Muscle of leg (tissue), 11 donors: Measurements from ENCODE around the gene WNK4. TPM values are rescaled to one million over a fixed set of nuclear protein-coding genes. Genes with fewer than 3 reads are reported as not detected.
A peak's percentile ranks its signal among the peaks of the same experiment; 100 is the strongest.

Experiments used
- DNase-seq: peaks from one replicate; pipeline ENCODE4 v3.0.0; 2013
- H3K27ac ChIP-seq: one replicate; pipeline ENCODE4 v1.5.1; 2013; ENCODE audit warnings: mild to moderate bottlenecking, low read length, control low read depth
- H3K27me3 ChIP-seq: one replicate; pipeline ENCODE4 v1.6.1; 2013; ENCODE audit warnings: low read length; ENCODE audit not compliant: control insufficient read depth, insufficient read depth
- H3K36me3 ChIP-seq: one replicate; pipeline ENCODE4 v1.6.1; 2013; ENCODE audit warnings: low read length; ENCODE audit not compliant: control insufficient read depth, insufficient read depth
- H3K4me1 ChIP-seq: one replicate; pipeline ENCODE4 v1.6.1; 2013; ENCODE audit warnings: low read length; ENCODE audit not compliant: control insufficient read depth, insufficient read depth
- H3K4me3 ChIP-seq: one replicate; pipeline ENCODE4 v1.5.1; 2013; ENCODE audit warnings: low read length, control low read depth
- H3K9me3 ChIP-seq: replicated peaks from 2 replicates; pipeline ENCODE4 v1.6.1; 2013; ENCODE audit warnings: low read depth, low read length; ENCODE audit not compliant: control insufficient read depth
- WGBS: methylation state at CpG from one replicate; pipeline ENCODE4 v1.1.5; 2013; ENCODE audit warnings: missing lambda C conversion rate; ENCODE audit not compliant: insufficient coverage; 5-methylcytosine and 5-hydroxymethylcytosine counted together
- polyA plus RNA-seq, 8 donors: library from polyadenylated mRNA; unstranded; fragments of 120-200 nt; gene quantifications; one replicate each; pipeline versions ENCODE4 v1.2.1 to v1.2.3, GENCODE V29; 2013; ENCODE audit warnings: inconsistent platforms in 1 of 8, low replicate concordance in 1 of 8; ENCODE audit not compliant: insufficient read length in 8 of 8, insufficient read depth in 1 of 8
- total RNA-seq: library from RNA; stranded (reverse); fragments of 120-200 nt; gene quantifications from one replicate; pipeline ENCODE4 v1.2.4, GENCODE V29; 2013

WNK4 gene
- total and polyA plus RNA-seq, 9 donors: 0.09 to 1.2 (median 0.45) TPM

DNA sequence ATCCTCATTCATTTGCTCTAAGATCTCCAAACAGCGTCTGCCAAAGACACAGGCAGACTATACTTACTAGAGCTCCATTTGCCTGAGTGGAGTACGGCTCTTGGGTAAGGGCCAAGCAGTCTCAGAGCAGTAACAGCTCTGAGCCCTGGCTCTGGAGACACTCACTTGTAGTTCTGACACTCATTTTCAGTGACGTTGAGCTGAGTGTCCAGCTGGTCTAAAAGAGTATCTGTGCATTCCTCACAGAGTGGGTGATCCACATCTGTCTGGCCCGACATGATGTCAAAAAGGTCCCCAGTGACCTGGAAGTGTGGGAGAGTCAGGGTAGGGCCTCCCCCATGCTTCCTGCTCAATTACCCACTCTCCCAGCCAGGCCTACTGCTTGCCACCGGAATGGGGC, 38.0 kb downstream of the WNK4 start:
- no peak overlapping the region for H3K4me3 ChIP-seq
- peaks cover 7% of the 10 kb centered on the region for H3K4me1 ChIP-seq
- peaks cover 65% of the 10 kb centered on the region for H3K36me3 ChIP-seq
- H3K27me3 ChIP-seq: no peaks in the 10 kb centered on the region
- DNase-seq: no peak
- H3K9me3 ChIP-seq: no peaks in the 10 kb centered on the region
- 53% methylated on average over 4 of the region's 5 CpGs for WGBS
- H3K27ac ChIP-seq: no peak overlapping the region

DNA sequence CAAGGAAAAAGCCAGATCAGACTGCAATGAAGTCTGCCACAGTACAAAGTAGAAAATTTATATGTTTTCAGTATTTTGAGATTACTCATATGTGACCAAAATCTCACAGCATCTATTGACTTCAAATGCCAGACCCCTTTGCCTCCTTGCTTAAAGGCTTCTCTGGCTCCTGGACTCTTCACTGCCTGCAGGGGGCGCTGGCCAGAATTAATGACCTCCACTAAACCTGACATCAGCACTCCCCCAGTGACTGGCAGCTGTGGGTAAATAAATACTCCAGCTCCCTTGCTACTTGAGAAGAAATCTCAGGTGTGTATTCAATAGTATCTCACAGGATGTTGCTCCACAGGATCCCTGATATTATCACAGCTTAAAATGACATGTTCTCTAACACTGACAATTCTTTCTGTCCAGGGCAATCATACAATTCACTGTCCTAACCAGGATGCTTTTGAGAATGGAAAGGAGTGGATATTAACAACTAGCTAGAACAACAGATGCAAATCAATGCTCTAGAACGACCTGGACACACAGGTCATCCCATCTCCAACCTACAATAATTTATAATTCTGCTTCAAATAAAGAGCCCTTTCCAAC, 39.6 kb downstream of the WNK4 start:
- Histone ChIP-seq H3K27me3 (no peaks in the 10 kb centered on the region), H3K27ac (no peak overlapping the region), H3K4me3 (no peak overlapping the region), H3K9me3 (no peaks in the 10 kb centered on the region), H3K4me1 (peaks cover 14% of the 10 kb centered on the region), H3K36me3 (peaks cover 55% of the 10 kb centered on the region)
- DNase-seq: peak; percentile 33
- WGBS: 67% methylated on average over 1 of the region's 2 CpGs

DNA sequence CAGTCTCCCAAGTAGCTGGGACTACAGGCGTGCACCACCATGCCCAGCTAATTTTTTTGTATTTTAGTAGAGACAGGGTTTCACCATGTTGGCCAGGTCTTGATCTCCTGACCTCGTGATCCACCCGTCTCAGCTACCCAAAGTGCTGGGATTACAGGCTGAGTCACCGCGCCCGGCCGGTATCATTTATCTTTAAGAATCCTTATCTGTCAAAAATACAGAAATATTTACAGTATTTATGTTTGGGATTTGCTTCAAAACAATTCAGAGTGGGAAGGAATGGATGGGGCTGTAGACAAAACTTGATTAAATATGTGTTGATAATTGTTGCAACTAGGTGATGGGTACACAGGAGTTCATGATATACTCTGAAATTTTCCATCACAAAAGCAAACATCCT, 40.8 kb downstream of the WNK4 start:
- no peaks in the 10 kb centered on the region for H3K9me3 ChIP-seq
- H3K27ac ChIP-seq: no peak overlapping the region
- peaks cover 45% of the 10 kb centered on the region for H3K36me3 ChIP-seq
- DNase-seq: no peak
- H3K4me3 ChIP-seq: no peak overlapping the region
- peaks cover 10% of the 10 kb centered on the region for H3K4me1 ChIP-seq
- no CpG with 5 or more reads among the region's 7 CpGs for WGBS
- no peaks in the 10 kb centered on the region for H3K27me3 ChIP-seq

DNA sequence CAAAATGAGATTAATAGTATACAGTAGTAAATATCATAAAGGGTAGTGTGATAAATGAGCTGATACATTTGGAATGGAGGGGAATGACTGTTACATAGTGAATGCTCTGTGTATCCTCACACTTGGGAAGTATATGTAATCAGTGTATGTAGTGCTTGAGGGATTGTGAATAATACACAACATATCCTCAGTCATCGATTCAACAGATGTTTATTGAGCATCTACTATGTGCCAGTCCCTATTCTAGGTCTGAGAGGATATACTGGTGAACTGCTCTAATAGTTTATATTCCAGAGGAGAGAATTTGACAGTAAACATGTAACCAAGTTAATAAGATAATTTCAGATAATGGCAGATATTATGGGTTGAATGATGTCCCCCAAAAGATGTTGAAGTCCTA, 47.1 kb downstream of the WNK4 start:
- Histone ChIP-seq H3K9me3 (no peaks in the 10 kb centered on the region), H3K27ac (no peak overlapping the region), H3K27me3 (no peaks in the 10 kb centered on the region), H3K36me3 (no peaks in the 10 kb centered on the region), H3K4me3 (no peak overlapping the region), H3K4me1 (peaks cover 10% of the 10 kb centered on the region)
- WGBS: no CpG with 5 or more reads among the region's 1 CpG
- no peak for DNase-seq

DNA sequence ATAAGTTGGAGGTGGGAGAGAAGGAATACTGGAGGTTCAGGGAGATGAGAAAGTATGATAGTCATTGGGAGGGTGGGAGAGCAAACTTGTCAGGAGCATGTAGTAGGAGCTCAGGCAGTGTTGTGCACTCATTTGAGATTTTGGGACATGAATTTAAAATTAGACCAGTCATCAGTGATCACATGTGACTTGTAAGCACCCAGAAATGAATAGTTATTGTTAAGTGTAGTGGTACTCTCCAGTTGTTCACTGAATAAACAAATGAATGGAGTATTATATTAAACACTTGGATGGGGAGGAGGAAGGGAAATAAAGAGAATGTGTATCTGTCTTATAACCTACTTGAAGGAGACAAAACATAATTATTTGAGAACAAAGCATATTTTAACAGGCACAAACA, 50.6 kb downstream of the WNK4 start:
- Histone ChIP-seq H3K4me3 (no peak overlapping the region), H3K4me1 (peaks cover 6% of the 10 kb centered on the region), H3K36me3 (peaks cover 13% of the 10 kb centered on the region), H3K27ac (no peak overlapping the region), H3K9me3 (peaks cover 3% of the 10 kb centered on the region), H3K27me3 (no peaks in the 10 kb centered on the region)
- DNase-seq: no peak

DNA sequence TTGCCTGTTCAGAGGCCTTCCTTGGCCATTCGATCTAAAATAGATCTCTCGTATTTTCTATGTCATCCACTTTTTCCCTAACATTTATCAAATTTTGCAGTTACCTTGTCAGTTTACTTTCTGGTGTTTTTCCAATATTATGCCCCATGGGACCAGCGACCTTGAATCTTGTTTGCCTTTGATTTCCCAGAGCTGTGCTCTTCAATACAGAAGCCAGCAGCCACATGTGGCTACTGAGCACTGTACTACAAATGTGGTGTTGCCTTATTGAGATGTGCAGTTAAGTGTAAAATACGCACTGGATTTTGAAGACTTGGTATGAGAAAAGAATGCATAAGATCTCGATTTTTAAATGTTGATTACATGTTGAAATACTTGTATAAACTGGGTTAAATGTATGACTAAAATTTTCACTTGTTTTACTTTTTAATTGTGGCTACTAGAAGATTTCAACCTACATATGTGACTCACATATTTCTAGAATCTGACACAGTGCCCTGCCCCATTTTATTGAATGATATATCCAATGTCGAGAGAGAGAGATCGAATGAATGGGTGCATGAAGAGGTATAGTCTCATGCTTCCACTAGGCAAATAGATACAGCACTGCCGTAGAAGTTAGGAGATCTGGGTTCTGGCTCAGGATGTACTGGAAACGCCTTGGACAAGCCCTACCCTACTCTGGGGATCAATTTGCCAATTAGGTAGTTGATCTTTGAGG, 52.0 kb downstream of the WNK4 start:
- Histone ChIP-seq H3K27me3 (no peaks in the 10 kb centered on the region), H3K27ac (peak overlapping the region; percentile 74), H3K4me3 (peak overlapping the region; percentile 79), H3K9me3 (peaks cover 3% of the 10 kb centered on the region), H3K36me3 (peaks cover 27% of the 10 kb centered on the region), H3K4me1 (peaks cover 6% of the 10 kb centered on the region)
- DNase-seq: no peak
- WGBS: 75% methylated on average over 3 of the region's 9 CpGs

DNA sequence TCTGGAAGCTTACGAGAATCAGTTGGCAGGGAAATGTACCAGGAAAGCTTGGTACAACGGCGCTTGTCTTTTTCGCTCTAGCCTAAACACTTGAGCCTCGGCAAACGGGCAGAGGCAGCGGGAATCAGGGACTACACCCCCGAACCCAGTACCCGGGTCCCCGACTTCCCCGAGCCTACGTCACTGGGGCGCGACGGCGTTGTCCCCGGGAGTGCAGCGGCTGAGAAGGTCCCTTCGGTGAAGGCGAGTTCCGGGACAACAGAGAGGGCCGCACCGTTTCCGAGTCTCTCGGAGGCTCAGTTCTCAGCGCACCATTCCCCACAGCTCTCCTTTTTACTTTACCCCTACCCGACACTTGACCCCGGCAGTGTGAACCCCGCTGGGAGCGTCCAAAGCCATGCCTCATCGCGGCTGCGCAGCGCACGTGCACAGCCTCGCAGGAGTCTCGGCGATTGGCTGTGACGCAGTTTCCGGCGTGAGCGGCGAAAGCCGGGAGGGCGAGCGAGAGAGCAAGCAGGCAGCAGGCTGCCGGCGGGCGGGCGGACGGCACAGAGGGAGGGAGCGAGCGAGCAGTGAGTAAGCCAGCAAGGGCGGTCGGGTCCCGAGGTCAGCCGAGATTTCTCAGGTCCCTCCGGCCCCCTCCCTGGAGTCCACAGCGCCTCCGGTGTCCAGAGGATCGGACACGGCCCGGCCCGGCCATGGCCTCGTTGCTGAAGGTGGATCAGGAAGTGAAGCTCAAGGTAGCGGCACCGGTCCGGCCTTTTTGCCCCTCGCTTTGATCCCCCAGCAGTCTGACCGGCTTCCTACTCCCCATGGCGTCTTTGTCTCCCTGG, 52.7 kb downstream of the WNK4 start, which contains the start of gene PSME3:
TSS of gene PSME3 (plus strand) at position 464 of the 833 bp plus-strand sequence. CDS start at position 699, 235 bp downstream.
- H3K27me3 ChIP-seq: no peaks in the 10 kb centered on the region
- peaks cover 3% of the 10 kb centered on the region for H3K9me3 ChIP-seq
- under 1% methylated on average over 50 of the region's 71 CpGs for WGBS
- peaks cover 34% of the 10 kb centered on the region for H3K36me3 ChIP-seq
- peak within 1 kb of the TSS; percentile 74 for H3K27ac ChIP-seq
- peak; percentile 96 for DNase-seq
- peak within 1 kb of the TSS; percentile 79 for H3K4me3 ChIP-seq
- peaks cover 6% of the 10 kb centered on the region for H3K4me1 ChIP-seq

DNA sequence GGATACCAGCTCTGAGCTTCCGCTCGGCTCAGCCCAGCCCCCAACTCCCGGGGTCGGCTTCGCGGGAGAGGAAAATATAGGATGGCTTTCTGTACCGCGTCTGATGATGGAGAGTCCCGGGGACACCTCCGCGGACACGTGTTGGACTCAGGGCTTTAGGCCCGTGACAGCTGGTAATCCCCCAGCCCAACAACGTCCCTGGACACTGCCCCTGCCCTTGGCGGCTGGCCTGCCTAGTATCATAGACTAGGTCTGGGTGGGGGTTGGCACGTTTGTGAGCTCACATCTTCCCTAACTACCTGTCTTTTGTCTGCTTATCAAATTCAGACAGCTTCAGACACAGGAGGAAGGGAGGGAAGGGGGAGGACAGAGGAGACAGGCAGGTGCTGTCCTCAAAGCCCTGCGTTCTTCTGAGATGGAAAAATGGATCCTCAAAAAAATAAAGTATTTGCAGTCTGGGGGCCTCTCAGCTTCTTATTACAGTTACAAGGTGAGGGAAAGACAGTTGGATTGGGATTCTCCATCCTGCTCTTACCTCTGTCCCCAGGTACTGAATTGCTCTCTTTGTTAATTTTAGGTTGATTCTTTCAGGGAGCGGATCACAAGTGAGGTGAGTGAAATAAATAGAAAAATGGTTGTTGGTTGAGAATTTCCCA, 53.5 kb downstream of the WNK4 start:
- peaks cover 6% of the 10 kb centered on the region for H3K4me1 ChIP-seq
- H3K27me3 ChIP-seq: no peaks in the 10 kb centered on the region
- peak overlapping the region; percentile 74 for H3K27ac ChIP-seq
- no peak for DNase-seq
- peak overlapping the region; percentile 79 for H3K4me3 ChIP-seq
- 1% methylated on average over 11 of the region's 18 CpGs for WGBS
- peaks cover 3% of the 10 kb centered on the region for H3K9me3 ChIP-seq
- peaks cover 42% of the 10 kb centered on the region for H3K36me3 ChIP-seq

DNA sequence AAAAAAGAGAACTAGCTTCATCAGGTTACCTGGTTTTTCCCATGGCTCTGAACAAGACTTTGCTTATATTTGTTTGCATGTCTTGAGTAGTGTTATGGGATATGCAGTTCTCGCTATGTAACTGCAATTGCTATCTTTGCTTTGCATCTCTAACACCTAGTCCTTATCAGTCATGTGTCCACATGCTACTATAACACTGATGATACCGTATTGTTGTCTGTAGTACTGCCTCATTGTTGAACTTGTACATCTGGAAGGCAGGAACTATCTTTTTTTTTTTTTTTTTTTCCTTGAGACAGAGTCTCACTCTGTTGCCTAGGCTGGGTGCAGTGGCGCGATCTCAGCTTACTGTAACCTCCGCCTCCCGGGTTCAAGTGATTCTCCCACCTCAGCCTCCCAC, 55.3 kb downstream of the WNK4 start:
- WGBS: no CpG with 5 or more reads among the region's 6 CpGs
- Histone ChIP-seq H3K9me3 (peaks cover 3% of the 10 kb centered on the region), H3K27me3 (no peaks in the 10 kb centered on the region), H3K4me1 (peaks cover 6% of the 10 kb centered on the region), H3K4me3 (no peak overlapping the region), H3K27ac (no peak overlapping the region), H3K36me3 (peaks cover 58% of the 10 kb centered on the region)
- no peak for DNase-seq
